ENCODE measurements around the gene SLC4A2.
A peak's percentile ranks its signal among the peaks of the same experiment; 100 is the strongest.
"Not testable (repeated sequence)": the region's sequence is repeated elsewhere in the genome, so short reads cannot be mapped to it uniquely, and the experiment has no call there.

Gene SLC4A2, protein sequence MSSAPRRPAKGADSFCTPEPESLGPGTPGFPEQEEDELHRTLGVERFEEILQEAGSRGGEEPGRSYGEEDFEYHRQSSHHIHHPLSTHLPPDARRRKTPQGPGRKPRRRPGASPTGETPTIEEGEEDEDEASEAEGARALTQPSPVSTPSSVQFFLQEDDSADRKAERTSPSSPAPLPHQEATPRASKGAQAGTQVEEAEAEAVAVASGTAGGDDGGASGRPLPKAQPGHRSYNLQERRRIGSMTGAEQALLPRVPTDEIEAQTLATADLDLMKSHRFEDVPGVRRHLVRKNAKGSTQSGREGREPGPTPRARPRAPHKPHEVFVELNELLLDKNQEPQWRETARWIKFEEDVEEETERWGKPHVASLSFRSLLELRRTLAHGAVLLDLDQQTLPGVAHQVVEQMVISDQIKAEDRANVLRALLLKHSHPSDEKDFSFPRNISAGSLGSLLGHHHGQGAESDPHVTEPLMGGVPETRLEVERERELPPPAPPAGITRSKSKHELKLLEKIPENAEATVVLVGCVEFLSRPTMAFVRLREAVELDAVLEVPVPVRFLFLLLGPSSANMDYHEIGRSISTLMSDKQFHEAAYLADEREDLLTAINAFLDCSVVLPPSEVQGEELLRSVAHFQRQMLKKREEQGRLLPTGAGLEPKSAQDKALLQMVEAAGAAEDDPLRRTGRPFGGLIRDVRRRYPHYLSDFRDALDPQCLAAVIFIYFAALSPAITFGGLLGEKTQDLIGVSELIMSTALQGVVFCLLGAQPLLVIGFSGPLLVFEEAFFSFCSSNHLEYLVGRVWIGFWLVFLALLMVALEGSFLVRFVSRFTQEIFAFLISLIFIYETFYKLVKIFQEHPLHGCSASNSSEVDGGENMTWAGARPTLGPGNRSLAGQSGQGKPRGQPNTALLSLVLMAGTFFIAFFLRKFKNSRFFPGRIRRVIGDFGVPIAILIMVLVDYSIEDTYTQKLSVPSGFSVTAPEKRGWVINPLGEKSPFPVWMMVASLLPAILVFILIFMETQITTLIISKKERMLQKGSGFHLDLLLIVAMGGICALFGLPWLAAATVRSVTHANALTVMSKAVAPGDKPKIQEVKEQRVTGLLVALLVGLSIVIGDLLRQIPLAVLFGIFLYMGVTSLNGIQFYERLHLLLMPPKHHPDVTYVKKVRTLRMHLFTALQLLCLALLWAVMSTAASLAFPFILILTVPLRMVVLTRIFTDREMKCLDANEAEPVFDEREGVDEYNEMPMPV

DNA sequence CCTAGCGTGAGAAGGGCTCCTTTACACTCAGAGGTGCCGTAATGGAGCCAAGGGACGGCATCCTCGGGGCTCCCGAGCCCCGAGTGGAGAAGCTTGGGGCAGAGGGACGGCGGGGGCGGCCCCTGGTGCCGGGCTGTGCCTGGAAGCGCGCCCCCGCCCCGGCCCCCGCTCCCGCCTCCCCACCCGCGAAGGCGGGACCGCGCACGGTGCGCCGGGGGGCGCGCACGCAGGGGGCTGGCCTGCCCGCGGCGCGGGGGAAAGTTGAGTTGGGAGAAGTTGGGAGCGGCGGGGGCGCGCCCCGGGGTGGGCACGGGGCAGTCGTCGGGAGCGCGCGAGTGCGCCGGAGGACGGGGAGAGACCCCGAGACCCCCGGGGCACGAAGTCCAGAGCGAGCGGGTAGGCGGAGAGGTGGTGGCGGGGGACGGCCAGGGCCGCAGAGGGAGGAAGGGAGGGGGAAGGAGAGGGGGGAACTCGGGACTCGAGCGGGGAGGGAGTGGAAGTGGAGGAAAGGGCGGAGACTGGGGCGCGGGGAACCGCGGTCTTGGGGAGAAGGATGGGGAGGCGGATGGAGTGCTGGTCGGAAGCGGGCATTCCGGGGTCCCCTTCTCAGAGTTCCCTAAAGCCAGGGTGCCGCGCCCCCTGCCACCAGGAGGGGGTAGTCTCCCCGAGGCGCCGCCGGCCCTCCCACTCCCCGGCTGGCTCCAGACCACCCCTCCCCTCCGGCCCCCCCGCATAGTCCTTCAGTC, at the start of gene SLC4A2:
Gene SLC4A2, plus strand, starts transcription at position 223 of the 746 bp plus-strand sequence. CDS start 2,399 bp downstream, outside the sequence.
- ATAC-seq, result peak; percentile 14

DNA sequence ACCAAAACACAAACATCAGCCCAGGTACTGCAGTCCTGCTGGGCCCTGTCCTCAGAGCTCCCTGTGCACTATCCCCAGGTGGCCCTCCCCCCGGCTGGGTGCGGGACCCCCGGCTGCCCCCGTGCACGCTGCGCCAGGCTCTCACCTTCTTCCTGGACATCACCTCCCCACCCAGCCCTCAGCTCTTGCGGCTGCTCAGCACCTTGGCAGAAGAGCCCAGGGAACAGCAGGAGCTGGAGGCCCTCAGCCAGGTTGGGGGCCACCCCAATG, 49.4 kb upstream of the SLC4A2 start:
- no peak for DNase-seq
- ATAC-seq, result no peak

More for the DNA sequence above, at the start of gene SLC4A2:
- peak; percentile 86 for DNase-seq

DNA sequence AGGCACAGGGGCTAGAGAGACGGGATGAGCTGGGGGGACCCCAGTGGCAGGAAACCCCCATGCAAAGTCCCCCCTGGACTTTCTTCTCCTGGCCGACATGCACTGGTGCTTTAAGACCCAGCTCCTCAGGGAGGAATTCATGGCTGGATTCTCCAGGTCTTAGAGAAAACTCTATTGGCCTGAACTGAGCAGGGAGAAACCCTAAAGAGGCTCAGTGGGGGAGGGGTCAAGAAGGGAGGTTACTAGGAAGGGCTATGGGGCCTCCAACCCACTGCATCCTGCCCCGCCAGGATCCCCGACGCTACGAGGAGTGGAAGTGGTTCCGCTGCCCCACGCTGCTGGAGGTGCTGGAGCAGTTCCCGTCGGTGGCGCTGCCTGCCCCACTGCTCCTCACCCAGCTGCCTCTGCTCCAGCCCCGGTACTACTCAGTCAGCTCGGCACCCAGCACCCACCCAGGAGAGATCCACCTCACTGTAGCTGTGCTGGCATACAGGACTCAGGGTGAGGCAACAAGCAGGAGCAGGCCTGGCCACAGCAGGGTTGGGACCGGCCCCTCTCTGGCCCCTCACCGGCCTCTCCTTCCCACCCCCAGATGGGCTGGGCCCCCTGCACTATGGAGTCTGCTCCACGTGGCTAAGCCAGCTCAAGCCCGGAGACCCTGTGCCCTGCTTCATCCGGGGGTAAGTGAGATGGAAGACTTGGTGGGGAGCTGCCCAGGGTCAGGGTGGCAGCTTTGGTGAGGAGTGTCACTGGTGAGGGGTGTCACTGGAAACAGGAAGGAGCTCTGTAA, 48.9 kb upstream of the SLC4A2 start:
- no peak for ATAC-seq
- peak; percentile 48 for DNase-seq

DNA sequence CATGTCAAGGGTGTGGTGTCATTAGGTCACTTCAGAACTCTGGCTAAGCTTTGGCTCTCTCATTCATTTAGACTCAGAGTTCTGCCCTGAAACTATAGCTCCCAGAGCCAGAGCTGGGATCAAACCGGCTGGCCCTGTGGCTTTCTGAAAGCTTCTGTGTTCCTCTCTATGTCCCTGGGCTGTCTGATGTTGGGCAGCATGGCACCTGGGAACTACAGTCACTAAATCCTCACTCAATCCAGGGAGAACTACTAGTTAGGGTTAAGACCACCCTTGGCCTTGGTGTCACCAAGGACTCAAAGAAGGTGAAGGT, 48.3 kb upstream of the SLC4A2 start:
- DNase-seq, result no peak
- no peak for ATAC-seq

DNA sequence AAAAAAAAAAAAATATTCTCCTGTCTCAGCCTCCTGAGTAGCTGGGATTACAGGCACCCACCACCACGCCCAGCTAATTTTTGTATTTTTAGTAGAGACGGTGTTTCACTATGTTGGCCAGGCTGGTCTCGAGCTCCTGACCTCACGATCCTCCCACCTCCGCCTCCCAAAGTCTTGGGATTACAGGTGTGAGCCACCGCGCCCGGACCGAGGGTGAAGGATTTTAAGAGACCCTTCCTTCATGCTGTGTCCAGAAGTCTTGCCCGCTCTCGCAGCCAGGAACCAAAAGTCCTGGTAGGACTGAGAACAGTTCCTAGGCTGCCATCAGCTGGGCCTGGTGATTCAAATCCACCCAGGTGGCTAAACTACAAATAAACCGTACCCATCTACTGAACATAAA, 47.8 kb upstream of the SLC4A2 start:
- not testable (repeated sequence) for DNase-seq, ATAC-seq

DNA sequence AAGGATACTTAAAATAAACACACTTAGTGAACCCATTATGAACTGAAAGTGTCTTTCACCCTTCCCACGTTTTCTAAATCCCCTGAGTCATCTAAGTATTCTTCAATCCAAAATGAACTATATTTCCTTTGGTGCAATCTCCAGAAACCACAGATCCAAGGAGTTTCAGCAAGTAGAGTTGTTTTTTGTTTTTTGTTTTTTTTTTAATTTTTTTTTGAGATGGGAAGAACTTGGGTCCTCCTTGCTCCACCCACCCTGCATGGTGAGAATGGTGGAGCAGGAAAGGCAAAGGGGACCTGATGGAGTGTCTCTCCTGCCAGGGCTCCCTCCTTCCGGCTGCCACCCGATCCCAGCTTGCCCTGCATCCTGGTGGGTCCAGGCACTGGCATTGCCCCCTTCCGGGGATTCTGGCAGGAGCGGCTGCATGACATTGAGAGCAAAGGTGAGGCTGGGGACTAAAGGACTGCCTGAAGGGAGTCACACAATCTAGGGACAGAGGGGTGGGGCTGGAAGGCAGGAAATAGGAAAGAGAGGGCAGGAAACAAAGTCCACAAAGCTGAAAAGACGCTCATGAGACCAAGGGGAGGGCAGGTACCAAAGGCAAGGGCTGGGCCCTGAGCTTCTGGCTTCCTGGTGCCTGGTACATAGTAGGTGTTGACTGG, 47.2 kb upstream of the SLC4A2 start:
- ATAC-seq (no peak), DNase-seq (no peak)

DNA sequence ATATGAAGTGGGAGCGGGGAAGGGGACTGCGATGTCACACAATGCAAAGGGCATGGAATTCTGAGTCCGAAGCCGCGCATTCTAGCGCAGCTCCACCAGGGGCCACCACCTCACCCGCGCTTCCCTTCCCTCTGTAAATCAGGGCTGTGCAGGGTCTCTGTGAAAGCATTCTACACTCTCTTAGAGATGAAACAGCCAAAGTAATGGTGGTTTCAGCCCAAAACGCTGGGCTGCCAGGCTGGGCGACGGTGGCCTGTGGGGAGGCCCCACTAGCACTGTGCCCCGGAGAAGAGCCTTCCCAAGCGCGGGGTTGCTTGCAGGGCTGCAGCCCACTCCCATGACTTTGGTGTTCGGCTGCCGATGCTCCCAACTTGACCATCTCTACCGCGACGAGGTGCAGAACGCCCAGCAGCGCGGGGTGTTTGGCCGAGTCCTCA, 46.5 kb upstream of the SLC4A2 start:
- no peak for ATAC-seq
- no peak for DNase-seq

DNA sequence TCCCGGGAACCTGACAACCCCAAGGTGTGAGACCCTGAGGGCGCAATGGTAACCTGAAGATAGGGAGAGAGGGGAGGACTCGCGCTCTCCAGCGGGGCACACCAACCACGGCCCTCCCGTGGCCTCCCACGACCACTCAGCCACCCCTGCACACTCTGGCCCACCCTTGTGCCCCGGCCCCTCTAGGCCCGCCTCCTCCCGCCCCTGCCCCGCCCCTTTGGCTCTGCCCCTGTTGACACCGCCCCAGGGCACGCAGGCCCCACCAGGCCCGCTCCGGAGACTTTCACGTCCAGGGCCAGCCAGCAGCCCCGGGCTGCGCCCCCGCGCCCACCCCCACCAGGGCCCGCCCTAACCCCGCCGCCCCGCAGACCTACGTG, 46.0 kb upstream of the SLC4A2 start:
- DNase-seq (no peak), ATAC-seq (peak; percentile 0)

DNA sequence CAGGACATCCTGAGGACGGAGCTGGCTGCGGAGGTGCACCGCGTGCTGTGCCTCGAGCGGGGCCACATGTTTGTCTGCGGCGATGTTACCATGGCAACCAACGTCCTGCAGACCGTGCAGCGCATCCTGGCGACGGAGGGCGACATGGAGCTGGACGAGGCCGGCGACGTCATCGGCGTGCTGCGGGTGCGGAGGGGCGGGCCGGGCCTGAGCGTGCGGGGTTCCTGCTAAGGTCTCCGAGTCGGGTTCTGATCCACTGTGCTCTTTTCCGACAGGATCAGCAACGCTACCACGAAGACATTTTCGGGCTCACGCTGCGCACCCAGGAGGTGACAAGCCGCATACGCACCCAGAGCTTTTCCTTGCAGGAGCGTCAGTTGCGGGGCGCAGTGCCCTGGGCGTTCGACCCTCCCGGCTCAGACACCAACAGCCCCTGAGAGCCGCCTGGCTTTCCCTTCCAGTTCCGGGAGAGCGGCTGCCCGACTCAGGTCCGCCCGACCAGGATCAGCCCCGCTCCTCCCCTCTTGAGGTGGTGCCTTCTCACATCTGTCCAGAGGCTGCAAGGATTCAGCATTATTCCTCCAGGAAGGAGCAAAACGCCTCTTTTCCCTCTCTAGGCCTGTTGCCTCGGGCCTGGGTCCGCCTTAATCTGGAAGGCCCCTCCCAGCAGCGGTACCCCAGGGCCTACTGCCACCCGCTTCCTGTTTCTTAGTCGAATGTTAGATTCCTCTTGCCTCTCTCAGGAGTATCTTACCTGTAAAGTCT, 45.5 kb upstream of the SLC4A2 start:
- peak; percentile 88 for DNase-seq
- ATAC-seq, result peak; percentile 42

DNA sequence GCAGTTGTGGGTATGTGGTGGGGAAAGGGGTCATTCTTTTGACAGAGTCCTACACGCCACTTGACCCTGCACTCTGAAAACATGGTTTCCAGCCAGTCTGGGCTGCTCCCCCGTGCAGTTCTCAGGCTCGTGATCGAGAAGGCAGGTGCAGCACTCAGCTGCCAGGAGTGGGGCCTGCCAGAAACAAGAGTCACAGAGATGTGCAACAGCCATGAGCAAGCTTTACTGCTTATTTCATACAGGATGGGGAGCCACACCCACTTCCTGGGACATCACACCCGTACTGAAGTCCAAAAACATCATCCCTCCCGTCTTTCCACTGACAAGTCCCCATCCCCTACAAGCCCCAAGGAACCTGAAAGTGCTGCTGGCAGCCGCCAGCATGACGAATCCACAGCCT, 44.4 kb upstream of the SLC4A2 start:
- DNase-seq (no peak), ATAC-seq (no peak)

DNA sequence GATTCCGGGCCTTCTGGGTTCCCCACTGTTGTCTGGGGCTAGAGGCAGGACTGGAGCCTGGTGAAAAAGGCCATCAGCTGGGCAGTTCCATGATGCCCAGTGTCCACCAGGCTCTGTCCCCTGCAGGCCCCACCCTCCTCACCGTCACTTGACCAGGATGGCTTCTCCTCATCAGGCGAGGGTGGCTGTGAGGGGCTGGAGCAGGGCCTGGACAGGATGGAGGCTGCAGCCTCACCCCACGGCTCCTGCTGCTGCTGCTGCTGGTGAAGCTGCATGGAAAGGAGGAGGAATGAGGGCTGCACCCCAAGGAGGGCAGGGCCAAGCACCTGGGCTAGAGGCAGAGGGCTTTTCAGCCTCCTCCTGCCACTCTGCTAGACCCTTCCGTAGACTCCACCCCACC, 43.4 kb upstream of the SLC4A2 start:
- DNase-seq (no peak), ATAC-seq (no peak)

DNA sequence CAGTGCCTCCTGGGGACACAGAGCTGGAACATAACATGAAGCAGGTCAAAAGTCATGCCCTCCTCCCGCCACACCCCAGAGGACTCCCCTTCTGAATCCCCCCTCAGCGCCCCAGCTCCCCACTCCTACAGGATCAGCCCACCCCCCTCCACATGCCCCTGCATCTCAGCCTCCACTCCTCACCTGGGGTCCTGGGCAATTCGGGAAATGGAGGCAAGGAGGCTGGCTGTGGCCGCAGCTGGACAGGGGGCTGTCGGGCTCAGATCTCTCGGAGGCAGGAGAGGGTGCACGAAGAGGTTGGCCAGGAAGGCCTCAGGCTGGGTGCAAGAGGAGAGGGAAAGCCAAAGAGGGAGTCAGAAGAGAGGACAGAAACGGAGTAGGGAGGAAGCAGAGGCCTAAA, 42.9 kb upstream of the SLC4A2 start:
- ATAC-seq (no peak), DNase-seq (no peak)

DNA sequence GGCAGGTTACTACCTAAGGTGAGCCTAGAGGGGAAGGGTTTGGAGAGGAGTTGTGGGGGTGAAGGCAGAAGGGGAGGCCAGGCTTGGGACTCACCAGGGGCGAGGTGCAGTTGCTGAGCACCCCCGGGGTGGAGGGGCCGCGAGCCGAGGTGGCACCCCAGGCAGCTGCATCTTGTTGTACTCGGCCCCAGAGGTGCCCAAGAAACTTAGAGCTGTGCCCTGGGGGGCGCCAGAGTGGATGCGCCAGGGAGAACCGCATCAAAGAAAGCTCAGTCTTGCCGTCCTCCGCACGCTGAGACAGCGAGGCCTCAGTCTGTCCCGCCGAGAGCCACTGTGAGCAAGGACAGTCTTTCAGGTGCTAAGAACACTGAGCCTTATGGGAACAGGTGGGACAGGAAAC, 42.4 kb upstream of the SLC4A2 start:
- DNase-seq, result no peak
- ATAC-seq, result no peak

DNA sequence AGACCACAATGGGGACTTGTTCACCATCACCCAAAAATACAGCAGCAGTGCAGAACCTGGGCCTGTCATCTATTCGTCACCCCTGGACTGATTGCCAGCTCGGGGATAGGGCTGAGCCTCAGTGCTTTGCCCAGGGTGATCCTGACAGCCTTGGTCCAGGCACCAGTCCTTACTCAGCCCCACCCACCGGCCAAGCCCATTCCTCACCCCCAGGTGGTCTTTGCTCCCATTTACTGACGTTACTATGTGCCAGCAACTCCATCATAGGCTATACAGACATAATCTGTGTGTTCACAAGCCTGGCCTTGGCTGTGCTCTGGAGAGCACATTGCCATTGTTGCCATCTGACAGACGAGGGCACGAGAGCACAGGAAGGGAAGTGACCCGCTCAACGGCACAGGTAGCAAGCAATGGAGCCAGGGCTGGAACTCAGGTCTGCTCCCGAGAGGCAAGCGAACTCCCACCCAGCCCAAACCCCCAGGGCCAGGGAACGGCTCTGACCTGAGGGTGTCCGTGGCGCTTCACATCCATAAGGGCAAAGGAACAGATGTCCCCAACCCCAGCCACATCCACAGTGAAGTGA, 41.9 kb upstream of the SLC4A2 start:
- DNase-seq (no peak), ATAC-seq (no peak)

DNA sequence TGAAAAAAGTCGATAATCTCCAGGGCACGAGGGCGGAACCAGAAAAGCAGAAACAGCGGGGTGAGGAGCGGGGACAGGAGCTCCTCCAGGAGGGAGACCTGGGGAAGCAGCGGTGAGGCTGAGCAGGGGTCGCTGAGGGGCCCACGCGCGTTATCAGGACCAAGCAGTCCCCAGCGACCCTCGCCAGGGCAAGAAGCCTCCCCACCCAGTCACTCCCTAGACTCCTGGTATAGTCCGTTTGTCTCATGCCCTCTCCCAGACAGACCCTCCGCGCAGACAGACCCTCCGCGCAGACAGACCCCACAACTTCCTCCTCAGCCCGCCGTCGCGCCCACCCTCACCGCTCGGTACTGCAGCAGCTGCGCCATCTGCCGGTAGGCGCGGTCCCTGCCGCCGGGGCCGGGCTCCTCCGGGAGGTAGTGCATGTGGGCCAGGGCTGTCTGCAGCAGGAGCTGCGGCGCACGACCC, 41.4 kb upstream of the SLC4A2 start:
- DNase-seq (peak; percentile 93), ATAC-seq (peak; percentile 69)

DNA sequence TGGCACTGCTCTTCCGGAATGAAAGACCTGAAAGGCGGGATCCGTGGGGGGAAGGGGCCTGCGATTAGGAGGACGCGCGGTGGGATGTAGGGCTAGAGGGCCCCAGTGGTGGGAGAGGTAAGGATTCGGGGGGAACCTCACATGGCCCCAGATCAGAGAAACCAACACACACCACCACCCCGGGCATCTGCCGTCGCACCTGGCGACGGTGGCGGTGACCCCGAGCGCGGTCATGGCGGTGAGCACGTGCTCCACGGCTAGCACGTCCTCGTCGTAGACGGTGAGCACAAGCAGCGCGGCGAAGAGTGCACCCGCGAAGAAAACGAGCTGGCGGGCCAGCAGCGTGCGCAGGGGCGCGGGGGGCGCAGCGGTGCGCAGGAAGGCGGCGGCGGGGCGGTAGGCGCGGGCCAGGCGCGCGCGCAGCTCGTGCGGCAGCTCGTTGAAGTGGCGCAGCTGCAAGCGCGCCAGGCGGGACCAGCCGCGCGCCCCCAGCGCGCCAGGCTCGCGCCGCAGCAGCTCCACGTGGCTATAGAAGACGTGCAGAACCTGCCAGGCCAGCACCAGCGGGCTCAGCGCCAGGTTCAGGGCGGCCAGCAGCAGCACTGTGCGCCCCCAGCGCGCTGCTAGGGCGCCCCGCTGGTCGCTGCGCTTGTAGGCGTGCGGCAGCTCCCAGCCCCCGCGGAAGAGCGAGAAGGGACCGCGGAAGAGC, 40.8 kb upstream of the SLC4A2 start:
- DNase-seq (peak; percentile 58), ATAC-seq (peak; percentile 22)

DNA sequence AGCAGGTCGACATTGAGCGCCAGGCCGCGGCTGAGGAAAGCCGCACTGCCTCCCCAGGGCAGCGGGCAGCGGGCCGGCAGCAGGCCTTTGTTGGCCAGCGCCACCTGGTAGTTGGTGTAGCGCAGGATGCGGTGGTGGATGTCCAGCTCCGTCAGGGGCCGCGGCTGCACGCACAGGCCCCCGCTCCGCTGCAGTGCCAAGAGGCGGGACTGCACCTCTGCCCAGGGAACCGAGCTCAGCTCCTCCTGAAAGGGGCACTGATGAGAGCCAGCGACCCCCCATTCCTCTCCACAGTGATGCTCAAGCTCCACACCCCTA, 40.3 kb upstream of the SLC4A2 start:
- no peak for ATAC-seq
- DNase-seq, result no peak

DNA sequence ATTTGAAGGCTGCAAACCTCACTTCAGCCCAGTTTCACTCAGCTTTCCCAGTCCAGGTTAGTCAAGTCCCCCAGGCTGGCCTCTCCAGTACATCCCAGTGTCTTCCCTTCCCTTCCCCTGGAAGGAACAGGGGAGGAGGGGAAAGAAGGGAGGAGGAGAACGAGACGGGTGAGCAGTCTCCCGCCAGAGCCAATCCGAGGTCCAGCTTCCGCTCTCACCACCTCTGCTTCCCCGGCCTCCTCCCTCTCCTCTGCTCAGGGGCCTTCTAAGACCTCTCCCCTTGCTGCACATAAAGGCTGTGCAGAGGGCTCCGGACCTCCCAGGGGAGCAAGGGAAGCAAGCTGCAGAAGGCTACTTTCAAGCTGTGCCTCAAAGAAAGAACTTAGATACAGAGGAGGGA, 39.2 kb upstream of the SLC4A2 start:
- no peak for DNase-seq
- no peak for ATAC-seq

DNA sequence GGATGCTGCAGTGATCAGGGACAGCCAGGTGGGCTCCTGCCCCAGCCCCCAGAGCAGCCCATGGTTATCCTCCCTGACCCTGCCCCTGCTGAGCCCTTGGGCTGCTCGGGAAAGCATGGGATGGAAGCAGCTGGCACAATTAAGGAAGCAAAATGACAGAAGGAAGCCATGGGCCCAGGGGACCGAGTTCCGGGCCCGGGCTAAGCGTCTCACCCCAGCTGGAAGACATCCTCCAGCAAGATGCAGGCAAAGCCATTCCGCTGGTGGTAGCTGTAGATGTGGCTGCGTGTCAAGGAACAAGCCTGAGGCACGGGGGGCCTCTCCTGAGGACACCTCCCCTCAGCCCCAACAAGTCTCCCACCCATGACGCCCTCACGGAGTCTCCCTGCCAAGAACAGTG, 36.2 kb upstream of the SLC4A2 start:
- DNase-seq (no peak), ATAC-seq (no peak)

Data from stimulated activated naive CD8-positive, alpha-beta T cell treated with anti-CD3 and anti-CD28 coated beads, Interleukin-15, Interleukin-2, amounts not matched to agents 100 U/mL and 50 U/mL, for 24 hours (primary cell).